ENCODE data around the gene RALGPS2.

- TF ChIP-seq GATA3 (IDR thresholded peaks at IDR 0.05; ENCODE audit: low read depth, low read length) (no peak), GATA2 (IDR thresholded peaks at IDR 0.05; ENCODE audit: low read depth, low read length) (no peak)
Measured at GRCh38 chr1:178962853-178963711, 238.0 kb downstream of the RALGPS2 start.

Data from SH-SY5Y (cell line).